CD14-positive monocyte (primary cell): ENCODE results near the gene CCR4. TPM values are rescaled to one million over a fixed set of nuclear protein-coding genes. Genes with fewer than 3 reads are reported as not detected.

Experiments
- DNase-seq, 3 donors: peaks; one replicate each; pipeline ENCODE4 v3.0.0-alpha.2; 2011 to 2022
- H2AFZ ChIP-seq: 2 replicates; pipeline ENCODE4 v1.6.0; 2012; ENCODE audit warnings: mild to moderate bottlenecking, low read depth, low read length, inconsistent platforms; ENCODE audit not compliant: insufficient read depth, poor library complexity, severe bottlenecking
- H3K27ac ChIP-seq, 2 donors: 1 replicate in 1 of 2; 2 replicates in 1 of 2; pipeline ENCODE4 v1.5.1; 2012 to 2013; ENCODE audit warnings: low read length in 2 of 2, control low read depth in 1 of 2, inconsistent platforms in 1 of 2, low read depth in 1 of 2, mild to moderate bottlenecking in 1 of 2
- H3K27me3 ChIP-seq, 2 donors: one replicate each; pipeline versions ENCODE4 v1.6.0 to v1.6.1; 2011 to 2013; ENCODE audit warnings: low read length in 2 of 2; ENCODE audit not compliant: control insufficient read depth in 2 of 2, insufficient read depth in 2 of 2
- H3K36me3 ChIP-seq, 2 donors: replicated peaks in 1 of 2; 1 replicate in 1 of 2; 2 replicates in 1 of 2; pipeline versions ENCODE4 v1.5.1 to v1.6.1; 2012 to 2013; ENCODE audit warnings: low read length in 2 of 2, control low read depth in 1 of 2, inconsistent platforms in 1 of 2, mild to moderate bottlenecking in 1 of 2; ENCODE audit not compliant: insufficient read depth in 2 of 2, control insufficient read depth in 1 of 2
- H3K4me1 ChIP-seq, 2 donors: 1 replicate in 1 of 2; 2 replicates in 1 of 2; pipeline versions ENCODE4 v1.5.1 to v1.6.1; 2012 to 2013; ENCODE audit warnings: low read length in 2 of 2, control low read depth in 1 of 2, inconsistent platforms in 1 of 2, mild to moderate bottlenecking in 1 of 2, moderate library complexity in 1 of 2; ENCODE audit not compliant: insufficient read depth in 2 of 2, control insufficient read depth in 1 of 2
- H3K4me2 ChIP-seq: replicated peaks from 2 replicates; pipeline ENCODE3; 2012; ENCODE audit warnings: low read length, moderate library complexity, mild to moderate bottlenecking; ENCODE audit not compliant: poor library complexity, severe bottlenecking; ENCODE audit errors: extremely low read depth
- H3K4me3 ChIP-seq, 3 experiments: fragments of 200-600 bp in 1 of 3; sonication (generic) in 1 of 3; replicated peaks in 1 of 3; 1 replicate in 2 of 3; 2 replicates in 1 of 3; pipeline ENCODE4 v1.5.1; 2011 to 2013; ENCODE audit warnings: low read length in 3 of 3, mild to moderate bottlenecking in 3 of 3, control low read depth in 2 of 3, low read depth in 2 of 3, inconsistent platforms in 1 of 3, moderate library complexity in 1 of 3
- H3K79me2 ChIP-seq: 2 replicates; pipeline ENCODE4 v1.6.0; 2012; ENCODE audit warnings: mild to moderate bottlenecking, control low read depth, inconsistent platforms, low read length, moderate library complexity; ENCODE audit not compliant: insufficient read depth
- H3K9ac ChIP-seq: 2 replicates; pipeline ENCODE4 v1.6.0; 2017; ENCODE audit warnings: low read length, mild to moderate bottlenecking; ENCODE audit not compliant: insufficient read depth, poor library complexity, severe bottlenecking
- H3K9me3 ChIP-seq, 2 donors: replicated peaks in 1 of 2; 1 replicate in 1 of 2; 2 replicates in 1 of 2; pipeline versions ENCODE4 v1.5.1 to v1.6.1; 2012 to 2013; ENCODE audit warnings: low read length in 2 of 2, control low read depth in 1 of 2; ENCODE audit not compliant: control insufficient read depth in 1 of 2, insufficient read depth in 1 of 2
- H4K20me1 ChIP-seq: 2 replicates; pipeline ENCODE4 v1.6.0; 2012; ENCODE audit warnings: mild to moderate bottlenecking, low read length, control low read depth, moderate library complexity; ENCODE audit not compliant: insufficient read depth
- H3K27ac Mint-ChIP-seq, 7 donors: one replicate each; pipeline ENCODE4 v1.8.0; 2020; ENCODE audit warnings: mild to moderate bottlenecking in 7 of 7, mixed read lengths in 7 of 7, moderate library complexity in 6 of 7, inconsistent platforms in 2 of 7
- H3K27me3 Mint-ChIP-seq, 3 donors: one replicate each; pipeline ENCODE4 v1.8.0; 2021 to 2022; ENCODE audit warnings: low read depth in 3 of 3, mild to moderate bottlenecking in 3 of 3, mixed read lengths in 3 of 3, moderate library complexity in 3 of 3, inconsistent platforms in 1 of 3
- H3K36me3 Mint-ChIP-seq, 2 donors: one replicate each; pipeline ENCODE4 v1.8.0; 2020; ENCODE audit warnings: mixed read lengths in 2 of 2, inconsistent platforms in 1 of 2, mild to moderate bottlenecking in 1 of 2
- H3K4me1 Mint-ChIP-seq: one replicate; pipeline ENCODE4 v1.8.0; 2020; ENCODE audit warnings: mild to moderate bottlenecking, mixed read lengths
- H3K4me3 Mint-ChIP-seq, 2 donors: one replicate each; pipeline ENCODE4 v1.8.0; 2020; ENCODE audit warnings: mild to moderate bottlenecking in 2 of 2, mixed read lengths in 2 of 2, moderate library complexity in 1 of 2
- H3K9me3 Mint-ChIP-seq, 7 donors: one replicate each; pipeline ENCODE4 v1.8.0; 2020 to 2022; ENCODE audit warnings: mixed read lengths in 7 of 7, mild to moderate bottlenecking in 6 of 7, moderate library complexity in 6 of 7, inconsistent platforms in 2 of 7
- WGBS: methylation state at CpG from one replicate; pipeline ENCODE4 v1.1.5; 2013; ENCODE audit warnings: missing lambda C conversion rate; ENCODE audit not compliant: insufficient coverage; 5-methylcytosine and 5-hydroxymethylcytosine counted together
- intact Hi-C, 2 donors: fragments of 100-400 bp; cut with micrococcal nuclease; formaldehyde crosslinking; loops; one replicate each; pipeline versions ENCODE4 v1.15.0 to v1.15.1; 2023
- polyA plus RNA-seq, 3 donors: library from polyadenylated mRNA; depleted of rRNA in 1 of 3; unstranded in 2 of 3; stranded (reverse) in 1 of 3; fragments of 300-500 nt in 2 of 3; fragments of >200 nt in 1 of 3; fragmentation: Illumina TruSeq in 2 of 3; gene quantifications; 1 replicate in 2 of 3; 2 replicates in 1 of 3; pipeline ENCODE4 v1.2.3, GENCODE V29; 2012 to 2021
- TF ChIP-seq, protein P1 (sequence below): fragments of 200-600 bp; IDR thresholded peaks from one replicate; pipeline ENCODE4 v1.8.0; 2022; ENCODE audit warnings: antibody characterized with exemption, mild to moderate bottlenecking

The CCR4 gene
- polyA plus RNA-seq, 3 donors, result 0.04 TPM; not detected in 2

DNA sequence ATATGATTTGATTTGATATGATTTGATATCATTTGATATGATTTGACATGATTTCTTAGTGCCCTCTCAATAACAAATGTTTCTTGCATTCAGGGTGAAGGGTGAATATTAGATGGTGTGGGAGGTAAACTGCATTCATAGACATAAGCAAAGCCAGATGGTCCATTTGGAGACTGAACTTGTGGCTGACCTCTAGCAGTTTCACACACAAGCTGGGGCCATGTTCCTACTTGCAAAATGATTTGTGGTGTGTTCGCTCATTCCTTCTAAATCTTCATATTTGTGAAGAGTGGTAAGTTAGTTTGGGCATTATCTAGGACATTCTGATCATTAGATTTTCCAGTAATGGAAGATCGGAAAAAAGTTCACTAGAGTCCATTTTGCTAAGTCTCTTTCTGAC lies 40.5 kb upstream of the CCR4 start:
- H3K9me3 Mint-ChIP-seq, result peaks cover 0 to 3% (median 2%) of the 10 kb centered on the region in 7 donors
- H4K20me1 ChIP-seq, result no peaks in the 10 kb centered on the region
- no peaks in the 10 kb centered on the region for H3K79me2 ChIP-seq
- H3K4me2 ChIP-seq, result no peak overlapping the region
- no peak overlapping the region for H3K27ac Mint-ChIP-seq
- no peak overlapping the region for H3K27ac ChIP-seq
- H3K4me3 ChIP-seq, result no peak overlapping the region
- H3K27me3 ChIP-seq, result no peaks in the 10 kb centered on the region
- H3K4me1 ChIP-seq, result no peaks in the 10 kb centered on the region
- no peaks in the 10 kb centered on the region for H3K36me3 ChIP-seq
- intact Hi-C loops, result no loop called here
- no peak overlapping the region for H3K9ac ChIP-seq
- H3K36me3 Mint-ChIP-seq, result no peaks in the 10 kb centered on the region
- no peaks in the 10 kb centered on the region for H3K4me1 Mint-ChIP-seq
- peaks cover 0 to 1% of the 10 kb centered on the region in 2 donors for H3K9me3 ChIP-seq
- TF ChIP-seq, protein P1, sequence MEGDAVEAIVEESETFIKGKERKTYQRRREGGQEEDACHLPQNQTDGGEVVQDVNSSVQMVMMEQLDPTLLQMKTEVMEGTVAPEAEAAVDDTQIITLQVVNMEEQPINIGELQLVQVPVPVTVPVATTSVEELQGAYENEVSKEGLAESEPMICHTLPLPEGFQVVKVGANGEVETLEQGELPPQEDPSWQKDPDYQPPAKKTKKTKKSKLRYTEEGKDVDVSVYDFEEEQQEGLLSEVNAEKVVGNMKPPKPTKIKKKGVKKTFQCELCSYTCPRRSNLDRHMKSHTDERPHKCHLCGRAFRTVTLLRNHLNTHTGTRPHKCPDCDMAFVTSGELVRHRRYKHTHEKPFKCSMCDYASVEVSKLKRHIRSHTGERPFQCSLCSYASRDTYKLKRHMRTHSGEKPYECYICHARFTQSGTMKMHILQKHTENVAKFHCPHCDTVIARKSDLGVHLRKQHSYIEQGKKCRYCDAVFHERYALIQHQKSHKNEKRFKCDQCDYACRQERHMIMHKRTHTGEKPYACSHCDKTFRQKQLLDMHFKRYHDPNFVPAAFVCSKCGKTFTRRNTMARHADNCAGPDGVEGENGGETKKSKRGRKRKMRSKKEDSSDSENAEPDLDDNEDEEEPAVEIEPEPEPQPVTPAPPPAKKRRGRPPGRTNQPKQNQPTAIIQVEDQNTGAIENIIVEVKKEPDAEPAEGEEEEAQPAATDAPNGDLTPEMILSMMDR, result no peak
- no peak overlapping the region for H2AFZ ChIP-seq
- H3K27me3 Mint-ChIP-seq, result peaks cover 1 to 6% (median 2%) of the 10 kb centered on the region in 3 donors
- WGBS, result no CpG with 5 or more reads among the region's 2 CpGs
- no peak overlapping the region for H3K4me3 Mint-ChIP-seq
- no peak for DNase-seq

DNA sequence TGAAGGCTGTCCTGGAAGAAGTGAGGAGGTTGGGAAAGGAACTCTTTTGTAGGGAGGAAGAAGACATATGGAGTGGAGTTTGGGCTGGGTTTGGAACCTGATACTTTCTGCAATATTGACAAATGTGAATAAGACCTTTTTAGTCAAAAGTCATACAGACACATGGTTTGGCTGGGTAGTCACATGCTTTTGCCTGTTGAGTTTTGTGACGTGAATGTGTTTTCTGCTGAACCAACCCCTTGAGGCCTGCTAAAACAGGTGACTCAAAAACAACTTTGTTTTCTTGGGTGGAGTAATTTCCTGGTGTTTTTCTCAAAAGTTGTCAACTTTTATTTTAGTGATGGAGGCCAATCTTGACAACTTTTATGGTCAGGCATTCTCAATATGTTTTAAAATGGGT lies 39.4 kb upstream of the CCR4 start:
- Mint-ChIP-seq H3K36me3 (no peaks in the 10 kb centered on the region), H3K4me1 (no peaks in the 10 kb centered on the region), H3K27me3 (peaks cover 1 to 6% (median 3%) of the 10 kb centered on the region in 3 donors), H3K4me3 (no peak overlapping the region), H3K9me3 (peaks cover 4 to 14% (median 10%) of the 10 kb centered on the region in 7 donors), H3K27ac (no peak overlapping the region)
- TF ChIP-seq, protein P1, result no peak
- Histone ChIP-seq H3K27me3 (no peaks in the 10 kb centered on the region), H3K79me2 (no peaks in the 10 kb centered on the region), H3K4me3 (no peak overlapping the region), H3K9me3 (peaks cover 6 to 12% of the 10 kb centered on the region in 2 donors), H3K9ac (no peak overlapping the region), H3K4me1 (no peaks in the 10 kb centered on the region), H4K20me1 (no peaks in the 10 kb centered on the region), H3K36me3 (no peaks in the 10 kb centered on the region), H3K27ac (no peak overlapping the region), H2AFZ (no peak overlapping the region), H3K4me2 (no peak overlapping the region)
- intact Hi-C loops, result no loop called here
- DNase-seq, result no peak
- no CpG with 5 or more reads among the region's 1 CpG for WGBS
